K562 (cell line): ENCODE data around the gene TSR3. TPM values are rescaled to one million over a fixed set of nuclear protein-coding genes. Genes with fewer than 3 reads are reported as not detected.

Source experiments
- BMI1 ChIP-seq: fragments of 150-350 bp; IDR thresholded peaks from 2 replicates; pipeline ENCODE4 v1.6.1; 2014; ENCODE audit warnings: low read length
- EHMT2 ChIP-seq: fragments of 450-650 bp; IDR thresholded peaks from 2 replicates; pipeline ENCODE4 v1.6.1; 2018; ENCODE audit warnings: antibody characterized with exemption
- ELF2 ChIP-seq: fragments of 250-450 bp; sonication (Bioruptor Pico); IDR thresholded peaks from 2 replicates; pipeline ENCODE4 v1.5.0; 2021; ENCODE audit warnings: mild to moderate bottlenecking
- RFX5 ChIP-seq: IDR thresholded peaks from 2 replicates; pipeline ENCODE4 v1.6.1; 2011; ENCODE audit warnings: low read depth, mild to moderate bottlenecking, improper control_type of control experiment, low read length
- TSC22D4 ChIP-seq: fragments of 450-650 bp; IDR thresholded peaks from 2 replicates; pipeline ENCODE4 v1.6.1; 2016; ENCODE audit warnings: missing genetic modification characterization, missing biosample characterization, control low read depth
- U2AF2 ChIP-seq: fragments of 200-400 bp; formaldehyde crosslinking; optimal IDR thresholded peaks from 2 replicates; pipeline ENCODE3; 2017; ENCODE audit warnings: low read depth, mild to moderate bottlenecking, low read length
- ZFX ChIP-seq: sonication (generic); formaldehyde crosslinking; IDR thresholded peaks from 2 replicates; pipeline ENCODE4 v1.8.0; 2022; ENCODE audit warnings: mild to moderate bottlenecking, missing genetic modification reagents, moderate library complexity
- ZNF12 ChIP-seq: sonication (generic); formaldehyde crosslinking; IDR thresholded peaks from 2 replicates; pipeline ENCODE4 v1.4.0; 2020; ENCODE audit warnings: mild to moderate bottlenecking, missing genetic modification reagents
- ZNF217 ChIP-seq: sonication (generic); formaldehyde crosslinking; IDR thresholded peaks from 2 replicates; pipeline ENCODE4 v1.8.0; 2022; ENCODE audit warnings: mild to moderate bottlenecking, missing genetic modification reagents
- ZNF224 ChIP-seq: sonication (generic); formaldehyde crosslinking; IDR thresholded peaks from 2 replicates; pipeline ENCODE4 v1.8.0; 2022; ENCODE audit warnings: mild to moderate bottlenecking, missing genetic modification reagents
- ZNF23 ChIP-seq: fragments of 250-450 bp; sonication (Bioruptor Pico); IDR thresholded peaks from 2 replicates; pipeline ENCODE4 v1.4.0; 2020; ENCODE audit warnings: mild to moderate bottlenecking
- ZNF551 ChIP-seq: fragments of 250-450 bp; sonication (Bioruptor Pico); IDR thresholded peaks from 2 replicates; pipeline ENCODE4 v1.5.0; 2021; ENCODE audit warnings: mild to moderate bottlenecking, moderate library complexity
- ZNF707 ChIP-seq: fragments of 250-450 bp; sonication (Bioruptor Pico); conservative IDR thresholded peaks from 2 replicates; pipeline ENCODE4 v1.8.0; 2022; ENCODE audit warnings: inconsistent platforms, mild to moderate bottlenecking, moderate library complexity
- ZNF785 ChIP-seq: fragments of 250-450 bp; sonication (Bioruptor Pico); IDR thresholded peaks from 2 replicates; pipeline ENCODE4 v1.4.0; 2020; ENCODE audit warnings: mild to moderate bottlenecking
- polyA plus RNA-seq, 8 experiments: library from polyadenylated mRNA; depleted of rRNA in 4 of 8; stranded (reverse) in 5 of 8; unstranded in 3 of 8; fragments of >200 nt; fragmentation: Nextera tagmentation in 2 of 8; fragmentation: Illumina TruSeq in 1 of 8; extraction: Ambion mirVana in 2 of 8; extraction: Trizol in 1 of 8; gene quantifications; 2 replicates each; pipeline versions ENCODE4 v1.2.1 to v1.2.3, GENCODE V29; 2011 to 2014; ENCODE audit warnings: inconsistent platforms in 1 of 8, missing spikeins in 1 of 8
- total RNA-seq, 7 experiments: library from RNA; depleted of rRNA in 6 of 7; stranded (reverse); fragments of >200 nt in 6 of 7; fragmentation: Illumina TruSeq in 2 of 7; extraction: Trizol in 2 of 7; gene quantifications; 2 replicates each; pipeline versions ENCODE4 v1.2.1 to v1.2.3, GENCODE V29; 2011 to 2021; ENCODE audit warnings: low replicate concordance in 1 of 7
- TF ChIP-seq, protein P1 (sequence below): fragments of 450-650 bp; IDR thresholded peaks from 2 replicates; pipeline ENCODE4 v1.6.1; 2018; ENCODE audit not compliant: partially characterized antibody
- TF ChIP-seq, protein P2 (sequence below): fragments of 250-450 bp; sonication (Bioruptor Pico); IDR thresholded peaks from 2 replicates; pipeline ENCODE4 v1.5.0; 2020; ENCODE audit warnings: mild to moderate bottlenecking
- TF ChIP-seq, protein P3 (sequence below): sonication (generic); formaldehyde crosslinking; IDR thresholded peaks from 2 replicates; pipeline ENCODE4 v1.8.0; 2023; ENCODE audit warnings: mild to moderate bottlenecking, missing genetic modification reagents
- TF ChIP-seq, protein P4 (sequence below): fragments of 250-450 bp; sonication (Bioruptor Pico); IDR thresholded peaks from 2 replicates; pipeline ENCODE4 v1.8.0; 2022; ENCODE audit warnings: inconsistent platforms
- TF ChIP-seq, protein P5 (sequence below): fragments of 250-450 bp; sonication (Bioruptor Pico); IDR thresholded peaks from 2 replicates; pipeline ENCODE4 v1.4.0; 2020; ENCODE audit warnings: mild to moderate bottlenecking, moderate library complexity

Gene TSR3
- total and polyA plus RNA-seq, 9 of the 15 experiments (the other 6 are each of a cell fraction or from before 2014, with no cell fraction given): 1.5 to 74.8 (median 16.5) TPM

DNA sequence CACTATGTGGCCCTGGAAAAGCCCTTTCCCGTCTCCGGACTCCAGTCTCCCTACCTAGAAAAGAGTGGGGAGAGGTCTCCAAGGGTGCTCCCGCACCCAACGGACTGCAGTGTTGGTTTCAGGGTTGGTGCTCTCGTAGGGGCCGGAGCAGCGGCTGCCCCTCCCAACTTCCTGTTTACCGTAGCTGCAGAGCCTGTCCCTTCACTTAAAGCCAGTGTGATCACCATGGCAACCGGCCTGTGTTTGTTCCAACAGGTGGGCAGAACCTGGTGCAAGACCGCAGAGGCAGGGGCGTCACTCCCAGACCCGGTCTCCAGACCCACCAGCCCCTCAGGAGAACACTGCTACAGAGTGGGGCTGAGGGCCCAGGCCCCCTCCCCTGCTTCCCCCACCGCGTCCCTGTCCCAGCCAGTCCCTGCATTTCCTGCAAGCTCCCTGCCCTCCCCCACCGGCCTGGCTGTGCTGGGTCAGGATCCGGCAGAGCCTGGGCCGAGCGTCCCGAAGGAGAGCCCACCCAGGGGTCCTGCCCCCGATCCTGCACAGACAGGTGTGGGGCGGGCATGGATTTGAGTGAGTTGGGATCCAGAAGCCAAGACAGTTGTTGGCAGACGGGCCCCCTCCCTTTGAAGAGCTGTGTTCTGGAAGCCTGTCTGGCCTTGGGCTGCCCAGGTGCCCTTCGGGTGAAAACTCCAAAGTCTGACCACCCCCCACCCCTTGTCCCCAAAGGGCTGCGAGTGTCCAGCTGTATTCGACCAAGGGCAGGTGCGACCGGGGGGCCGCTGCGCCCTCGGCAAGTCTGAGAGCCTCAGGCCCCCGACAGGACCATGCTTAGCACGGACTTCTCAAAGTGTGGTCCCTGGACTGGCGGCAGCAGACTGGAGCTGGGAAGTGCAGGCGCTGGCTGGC is 19.7 kb downstream of the TSR3 start (continued):
- TF ChIP-seq, protein P1, sequence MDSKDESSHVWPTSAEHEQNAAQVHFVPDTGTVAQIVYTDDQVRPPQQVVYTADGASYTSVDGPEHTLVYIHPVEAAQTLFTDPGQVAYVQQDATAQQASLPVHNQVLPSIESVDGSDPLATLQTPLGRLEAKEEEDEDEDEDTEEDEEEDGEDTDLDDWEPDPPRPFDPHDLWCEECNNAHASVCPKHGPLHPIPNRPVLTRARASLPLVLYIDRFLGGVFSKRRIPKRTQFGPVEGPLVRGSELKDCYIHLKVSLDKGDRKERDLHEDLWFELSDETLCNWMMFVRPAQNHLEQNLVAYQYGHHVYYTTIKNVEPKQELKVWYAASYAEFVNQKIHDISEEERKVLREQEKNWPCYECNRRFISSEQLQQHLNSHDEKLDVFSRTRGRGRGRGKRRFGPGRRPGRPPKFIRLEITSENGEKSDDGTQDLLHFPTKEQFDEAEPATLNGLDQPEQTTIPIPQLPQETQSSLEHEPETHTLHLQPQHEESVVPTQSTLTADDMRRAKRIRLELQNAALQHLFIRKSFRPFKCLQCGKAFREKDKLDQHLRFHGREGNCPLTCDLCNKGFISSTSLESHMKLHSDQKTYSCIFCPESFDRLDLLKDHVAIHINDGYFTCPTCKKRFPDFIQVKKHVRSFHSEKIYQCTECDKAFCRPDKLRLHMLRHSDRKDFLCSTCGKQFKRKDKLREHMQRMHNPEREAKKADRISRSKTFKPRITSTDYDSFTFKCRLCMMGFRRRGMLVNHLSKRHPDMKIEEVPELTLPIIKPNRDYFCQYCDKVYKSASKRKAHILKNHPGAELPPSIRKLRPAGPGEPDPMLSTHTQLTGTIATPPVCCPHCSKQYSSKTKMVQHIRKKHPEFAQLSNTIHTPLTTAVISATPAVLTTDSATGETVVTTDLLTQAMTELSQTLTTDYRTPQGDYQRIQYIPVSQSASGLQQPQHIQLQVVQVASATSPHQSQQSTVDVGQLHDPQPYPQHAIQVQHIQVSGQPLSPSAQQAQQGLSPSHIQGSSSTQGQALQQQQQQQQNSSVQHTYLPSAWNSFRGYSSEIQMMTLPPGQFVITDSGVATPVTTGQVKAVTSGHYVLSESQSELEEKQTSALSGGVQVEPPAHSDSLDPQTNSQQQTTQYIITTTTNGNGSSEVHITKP: no peak
- TF ChIP-seq BMI1 (peak; percentile 84), RFX5 (no peak), ZNF707 (CRISPR knock-in tag) (no peak), ZFX (peak; percentile 41; the same call in 1 of the 2 replicates), ZNF217 (CRISPR knock-in tag) (no peak), TSC22D4 (tag) (no peak), ZNF12 (CRISPR knock-in tag) (no peak), EHMT2 (no peak), U2AF2 (no peak), ZNF224 (CRISPR knock-in tag) (no peak), ZNF23 (CRISPR knock-in tag) (no peak), ZNF551 (CRISPR knock-in tag) (no peak), ZNF785 (CRISPR knock-in tag) (no peak), ELF2 (CRISPR knock-in tag) (no peak)
- TF ChIP-seq, protein P2, sequence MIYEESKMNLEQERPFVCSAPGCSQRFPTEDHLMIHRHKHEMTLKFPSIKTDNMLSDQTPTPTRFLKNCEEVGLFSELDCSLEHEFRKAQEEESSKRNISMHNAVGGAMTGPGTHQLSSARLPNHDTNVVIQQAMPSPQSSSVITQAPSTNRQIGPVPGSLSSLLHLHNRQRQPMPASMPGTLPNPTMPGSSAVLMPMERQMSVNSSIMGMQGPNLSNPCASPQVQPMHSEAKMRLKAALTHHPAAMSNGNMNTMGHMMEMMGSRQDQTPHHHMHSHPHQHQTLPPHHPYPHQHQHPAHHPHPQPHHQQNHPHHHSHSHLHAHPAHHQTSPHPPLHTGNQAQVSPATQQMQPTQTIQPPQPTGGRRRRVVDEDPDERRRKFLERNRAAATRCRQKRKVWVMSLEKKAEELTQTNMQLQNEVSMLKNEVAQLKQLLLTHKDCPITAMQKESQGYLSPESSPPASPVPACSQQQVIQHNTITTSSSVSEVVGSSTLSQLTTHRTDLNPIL (CRISPR knock-in tag): no peak
- TF ChIP-seq, protein P3, sequence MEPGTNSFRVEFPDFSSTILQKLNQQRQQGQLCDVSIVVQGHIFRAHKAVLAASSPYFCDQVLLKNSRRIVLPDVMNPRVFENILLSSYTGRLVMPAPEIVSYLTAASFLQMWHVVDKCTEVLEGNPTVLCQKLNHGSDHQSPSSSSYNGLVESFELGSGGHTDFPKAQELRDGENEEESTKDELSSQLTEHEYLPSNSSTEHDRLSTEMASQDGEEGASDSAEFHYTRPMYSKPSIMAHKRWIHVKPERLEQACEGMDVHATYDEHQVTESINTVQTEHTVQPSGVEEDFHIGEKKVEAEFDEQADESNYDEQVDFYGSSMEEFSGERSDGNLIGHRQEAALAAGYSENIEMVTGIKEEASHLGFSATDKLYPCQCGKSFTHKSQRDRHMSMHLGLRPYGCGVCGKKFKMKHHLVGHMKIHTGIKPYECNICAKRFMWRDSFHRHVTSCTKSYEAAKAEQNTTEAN (CRISPR knock-in tag): no peak
- TF ChIP-seq, protein P4, sequence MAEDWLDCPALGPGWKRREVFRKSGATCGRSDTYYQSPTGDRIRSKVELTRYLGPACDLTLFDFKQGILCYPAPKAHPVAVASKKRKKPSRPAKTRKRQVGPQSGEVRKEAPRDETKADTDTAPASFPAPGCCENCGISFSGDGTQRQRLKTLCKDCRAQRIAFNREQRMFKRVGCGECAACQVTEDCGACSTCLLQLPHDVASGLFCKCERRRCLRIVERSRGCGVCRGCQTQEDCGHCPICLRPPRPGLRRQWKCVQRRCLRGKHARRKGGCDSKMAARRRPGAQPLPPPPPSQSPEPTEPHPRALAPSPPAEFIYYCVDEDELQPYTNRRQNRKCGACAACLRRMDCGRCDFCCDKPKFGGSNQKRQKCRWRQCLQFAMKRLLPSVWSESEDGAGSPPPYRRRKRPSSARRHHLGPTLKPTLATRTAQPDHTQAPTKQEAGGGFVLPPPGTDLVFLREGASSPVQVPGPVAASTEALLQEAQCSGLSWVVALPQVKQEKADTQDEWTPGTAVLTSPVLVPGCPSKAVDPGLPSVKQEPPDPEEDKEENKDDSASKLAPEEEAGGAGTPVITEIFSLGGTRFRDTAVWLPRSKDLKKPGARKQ (CRISPR knock-in tag): no peak
- TF ChIP-seq, protein P5, sequence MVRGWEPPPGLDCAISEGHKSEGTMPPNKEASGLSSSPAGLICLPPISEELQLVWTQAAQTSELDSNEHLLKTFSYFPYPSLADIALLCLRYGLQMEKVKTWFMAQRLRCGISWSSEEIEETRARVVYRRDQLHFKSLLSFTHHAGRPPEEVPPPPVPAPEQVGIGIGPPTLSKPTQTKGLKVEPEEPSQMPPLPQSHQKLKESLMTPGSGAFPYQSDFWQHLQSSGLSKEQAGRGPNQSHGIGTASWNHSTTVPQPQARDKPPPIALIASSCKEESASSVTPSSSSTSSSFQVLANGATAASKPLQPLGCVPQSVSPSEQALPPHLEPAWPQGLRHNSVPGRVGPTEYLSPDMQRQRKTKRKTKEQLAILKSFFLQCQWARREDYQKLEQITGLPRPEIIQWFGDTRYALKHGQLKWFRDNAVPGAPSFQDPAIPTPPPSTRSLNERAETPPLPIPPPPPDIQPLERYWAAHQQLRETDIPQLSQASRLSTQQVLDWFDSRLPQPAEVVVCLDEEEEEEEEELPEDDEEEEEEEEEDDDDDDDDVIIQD (CRISPR knock-in tag): no peak
